Measurements from ENCODE around the gene COPZ1. TPM values are rescaled to one million over a fixed set of nuclear protein-coding genes. Genes with fewer than 3 reads are reported as not detected.

Gene COPZ1
- total RNA-seq, 1 donor from 2014 or later = 196 TPM

DNA sequence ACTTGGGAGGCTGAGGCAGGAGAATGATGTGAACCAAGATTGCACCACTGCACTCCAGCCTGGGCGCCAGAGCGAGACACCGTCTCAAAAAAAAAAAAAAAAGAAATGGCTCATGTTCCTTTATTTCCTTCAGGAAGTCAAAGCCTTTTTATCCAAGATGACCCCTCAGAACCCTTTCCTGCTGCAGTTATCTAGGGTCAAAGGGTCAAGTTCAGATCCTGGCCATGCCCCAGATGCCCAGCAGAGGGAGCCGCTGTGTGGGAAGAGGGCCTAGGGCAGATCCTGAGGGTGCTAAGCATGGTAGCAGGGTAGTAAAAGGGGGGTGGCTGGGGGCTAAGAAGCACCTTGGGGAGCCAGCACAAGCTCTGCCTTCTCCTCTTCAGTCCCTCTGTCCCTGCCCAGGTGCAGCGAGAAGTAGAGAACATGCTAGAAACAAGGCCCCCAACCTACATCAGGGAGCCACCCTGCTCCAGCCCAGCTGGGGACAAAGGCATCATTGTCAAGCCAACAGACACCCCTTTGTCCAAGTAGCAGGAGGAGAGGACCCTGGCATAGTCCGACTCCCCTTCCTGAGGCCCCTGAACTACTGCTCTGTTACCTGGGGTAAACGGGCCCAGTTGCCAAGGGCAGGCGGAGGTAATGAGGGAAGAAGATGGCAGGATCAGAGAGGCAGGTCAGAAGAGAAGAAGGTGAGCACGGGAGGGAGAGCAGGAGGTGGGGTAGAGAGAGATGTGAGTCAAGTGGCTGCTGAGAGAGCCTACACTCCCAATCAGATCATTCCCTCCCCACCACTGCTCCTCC is 30.6 kb upstream of the COPZ1 start:
- peaks cover 3% of the 10 kb centered on the region for H3K27me3 Mint-ChIP-seq
- no peaks in the 10 kb centered on the region for H3K9me3 Mint-ChIP-seq
- H3K27ac Mint-ChIP-seq = no peak overlapping the region
- TF ChIP-seq, protein P1, sequence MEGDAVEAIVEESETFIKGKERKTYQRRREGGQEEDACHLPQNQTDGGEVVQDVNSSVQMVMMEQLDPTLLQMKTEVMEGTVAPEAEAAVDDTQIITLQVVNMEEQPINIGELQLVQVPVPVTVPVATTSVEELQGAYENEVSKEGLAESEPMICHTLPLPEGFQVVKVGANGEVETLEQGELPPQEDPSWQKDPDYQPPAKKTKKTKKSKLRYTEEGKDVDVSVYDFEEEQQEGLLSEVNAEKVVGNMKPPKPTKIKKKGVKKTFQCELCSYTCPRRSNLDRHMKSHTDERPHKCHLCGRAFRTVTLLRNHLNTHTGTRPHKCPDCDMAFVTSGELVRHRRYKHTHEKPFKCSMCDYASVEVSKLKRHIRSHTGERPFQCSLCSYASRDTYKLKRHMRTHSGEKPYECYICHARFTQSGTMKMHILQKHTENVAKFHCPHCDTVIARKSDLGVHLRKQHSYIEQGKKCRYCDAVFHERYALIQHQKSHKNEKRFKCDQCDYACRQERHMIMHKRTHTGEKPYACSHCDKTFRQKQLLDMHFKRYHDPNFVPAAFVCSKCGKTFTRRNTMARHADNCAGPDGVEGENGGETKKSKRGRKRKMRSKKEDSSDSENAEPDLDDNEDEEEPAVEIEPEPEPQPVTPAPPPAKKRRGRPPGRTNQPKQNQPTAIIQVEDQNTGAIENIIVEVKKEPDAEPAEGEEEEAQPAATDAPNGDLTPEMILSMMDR (conservative IDR thresholded peaks at IDR 0.05) = peak; percentile 78
- no peak overlapping the region for H3K4me3 Mint-ChIP-seq
- H3K4me1 Mint-ChIP-seq (ENCODE audit: unreplicated experiment) = peaks cover 10% of the 10 kb centered on the region
- no peak for DNase-seq (ENCODE audit: extremely low spot score, unreplicated experiment)
- H3K36me3 Mint-ChIP-seq = no peaks in the 10 kb centered on the region

DNA sequence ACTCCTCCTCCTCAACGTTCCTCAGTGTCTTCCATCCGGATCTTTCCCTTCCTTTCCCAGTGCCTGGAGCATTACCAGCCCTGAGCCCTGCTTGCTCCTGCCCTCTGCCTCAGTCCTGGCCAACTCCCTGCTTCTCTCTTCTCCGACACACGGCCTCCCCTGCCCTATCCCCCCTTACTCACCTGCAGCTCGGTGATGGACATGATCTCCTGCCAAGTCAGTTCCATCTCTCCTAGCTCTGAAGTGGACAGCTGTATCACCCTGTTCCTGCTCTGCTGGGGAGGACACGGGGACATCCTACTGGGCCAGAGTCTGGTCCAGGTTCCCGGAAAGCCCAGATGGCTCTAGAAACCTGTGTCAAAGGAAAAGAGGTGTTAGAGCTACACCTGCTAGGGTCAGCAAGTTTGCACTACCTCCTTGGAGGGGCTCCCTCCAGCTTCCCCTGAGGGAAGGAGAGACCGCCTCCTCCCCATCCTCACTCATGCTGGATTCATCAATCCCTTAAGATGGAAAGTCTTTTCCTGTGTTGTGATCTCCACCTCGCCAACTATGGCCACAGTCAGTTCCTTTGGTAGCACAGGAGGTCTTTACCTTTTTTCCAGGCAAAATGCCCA is 29.9 kb upstream of the COPZ1 start:
- no peak for DNase-seq (ENCODE audit: extremely low spot score, unreplicated experiment)
- no peak overlapping the region for H3K27ac Mint-ChIP-seq
- no peaks in the 10 kb centered on the region for H3K9me3 Mint-ChIP-seq
- no peak overlapping the region for H3K4me3 Mint-ChIP-seq
- H3K27me3 Mint-ChIP-seq = peaks cover 8% of the 10 kb centered on the region
- H3K4me1 Mint-ChIP-seq (ENCODE audit: unreplicated experiment) = peaks cover 16% of the 10 kb centered on the region
- no peaks in the 10 kb centered on the region for H3K36me3 Mint-ChIP-seq
- TF ChIP-seq, protein P1 (conservative IDR thresholded peaks at IDR 0.05) = no peak

DNA sequence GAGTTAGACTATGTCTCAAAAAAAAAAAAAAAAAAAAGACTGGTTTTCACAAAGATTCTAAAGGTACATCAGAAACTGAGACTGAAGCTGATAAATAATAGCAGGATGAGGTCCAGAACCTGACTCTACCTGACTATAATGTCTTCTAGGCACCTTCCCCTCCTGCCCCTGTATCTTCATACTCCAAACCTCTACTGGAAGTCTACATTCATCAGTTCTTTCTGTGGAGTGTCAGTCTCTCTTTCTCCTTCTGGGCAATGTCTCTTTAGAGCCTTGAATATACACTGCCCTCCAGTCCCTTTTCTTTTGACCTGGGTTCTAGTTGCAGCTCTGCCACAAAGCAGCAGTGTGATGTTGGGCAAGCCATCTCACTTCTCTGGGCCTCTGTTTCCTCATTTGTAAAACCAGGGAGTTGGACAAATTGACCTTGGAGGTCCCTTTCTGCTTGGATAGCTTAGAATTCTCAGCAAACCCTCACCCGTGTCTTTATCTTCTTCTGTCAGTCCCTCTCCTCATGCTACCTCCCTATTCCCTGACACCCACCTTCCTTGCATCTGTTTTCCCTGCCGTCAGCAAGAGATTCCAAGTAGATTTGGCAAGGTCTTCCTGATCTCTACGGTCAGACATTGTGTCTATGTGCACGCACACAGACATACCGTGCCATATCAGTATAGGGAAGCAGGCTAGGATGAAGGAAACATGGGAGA is 28.4 kb upstream of the COPZ1 start:
- Mint-ChIP-seq H3K4me3 (no peak overlapping the region), H3K27ac (no peak overlapping the region), H3K36me3 (no peaks in the 10 kb centered on the region), H3K9me3 (no peaks in the 10 kb centered on the region), H3K4me1 (ENCODE audit: unreplicated experiment) (peaks cover 27% of the 10 kb centered on the region), H3K27me3 (peaks cover 11% of the 10 kb centered on the region)
- no peak for DNase-seq (ENCODE audit: extremely low spot score, unreplicated experiment)
- TF ChIP-seq, protein P1 (conservative IDR thresholded peaks at IDR 0.05) = no peak

DNA sequence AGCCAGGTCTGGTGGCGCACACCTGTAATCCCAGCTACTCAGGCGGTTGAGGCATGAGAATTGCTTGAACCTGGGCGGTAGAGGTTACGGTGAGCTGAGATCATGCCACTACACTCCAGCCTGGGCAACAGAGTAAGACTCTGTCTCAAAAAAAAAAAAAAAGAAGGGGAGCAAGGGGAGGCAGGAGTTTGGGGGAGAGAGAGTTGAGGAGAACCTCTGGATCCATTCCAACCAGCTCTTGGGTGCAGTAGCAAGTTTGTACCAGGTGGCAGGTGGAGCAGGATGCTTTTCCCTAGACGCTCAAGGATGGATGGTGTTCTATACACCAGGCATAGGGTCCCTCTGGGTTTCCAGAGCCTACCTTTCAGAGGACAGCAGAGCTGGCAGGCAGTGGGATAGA is 26.0 kb upstream of the COPZ1 start:
- no peak for DNase-seq (ENCODE audit: extremely low spot score, unreplicated experiment)
- Mint-ChIP-seq H3K4me3 (no peak overlapping the region), H3K4me1 (ENCODE audit: unreplicated experiment) (peaks cover 34% of the 10 kb centered on the region), H3K27ac (no peak overlapping the region), H3K9me3 (no peaks in the 10 kb centered on the region), H3K27me3 (peaks cover 21% of the 10 kb centered on the region), H3K36me3 (no peaks in the 10 kb centered on the region)
- TF ChIP-seq, protein P1 (conservative IDR thresholded peaks at IDR 0.05) = no peak

DNA sequence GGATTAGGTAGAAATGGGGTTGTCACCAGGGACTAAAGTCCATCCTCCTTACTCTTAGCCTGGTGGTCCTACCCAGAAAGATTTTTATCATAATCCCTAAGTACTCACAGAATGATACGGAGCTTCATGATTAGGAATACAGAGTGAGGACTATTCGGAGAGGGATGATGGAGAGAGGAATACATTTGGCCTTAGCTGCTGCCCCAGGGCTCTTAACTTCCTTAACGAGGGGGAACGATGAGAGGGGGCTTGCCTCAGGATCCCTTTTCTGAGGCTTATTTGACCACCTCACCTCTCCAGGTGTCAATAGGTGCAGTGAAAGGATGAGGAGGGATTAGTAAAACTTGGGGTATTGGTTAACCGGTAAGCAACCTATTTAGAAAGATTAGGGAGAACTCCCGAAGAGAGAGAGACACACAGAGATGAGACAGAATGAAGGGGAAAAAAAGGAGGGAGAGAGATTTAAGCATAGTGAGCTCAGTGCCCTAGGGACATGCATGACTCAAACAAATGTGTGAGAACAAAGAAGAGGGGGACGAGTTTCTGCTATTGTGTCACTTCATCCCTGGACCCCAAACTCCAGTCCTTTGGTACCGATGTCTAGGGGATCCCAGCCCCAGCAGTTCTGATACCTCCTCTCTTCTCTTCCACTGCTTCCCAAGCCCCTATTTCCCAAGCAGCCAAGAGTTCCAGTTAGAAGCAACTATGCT is 25.3 kb upstream of the COPZ1 start:
- DNase-seq (ENCODE audit: extremely low spot score, unreplicated experiment) = no peak
- Mint-ChIP-seq H3K27me3 (peaks cover 21% of the 10 kb centered on the region), H3K4me1 (ENCODE audit: unreplicated experiment) (peaks cover 39% of the 10 kb centered on the region), H3K36me3 (no peaks in the 10 kb centered on the region), H3K4me3 (peak overlapping the region; percentile 77), H3K27ac (peak overlapping the region; percentile 41), H3K9me3 (no peaks in the 10 kb centered on the region)
- TF ChIP-seq, protein P1 (conservative IDR thresholded peaks at IDR 0.05) = no peak
